Measurements from ENCODE around the gene CTCFL.

DNA sequence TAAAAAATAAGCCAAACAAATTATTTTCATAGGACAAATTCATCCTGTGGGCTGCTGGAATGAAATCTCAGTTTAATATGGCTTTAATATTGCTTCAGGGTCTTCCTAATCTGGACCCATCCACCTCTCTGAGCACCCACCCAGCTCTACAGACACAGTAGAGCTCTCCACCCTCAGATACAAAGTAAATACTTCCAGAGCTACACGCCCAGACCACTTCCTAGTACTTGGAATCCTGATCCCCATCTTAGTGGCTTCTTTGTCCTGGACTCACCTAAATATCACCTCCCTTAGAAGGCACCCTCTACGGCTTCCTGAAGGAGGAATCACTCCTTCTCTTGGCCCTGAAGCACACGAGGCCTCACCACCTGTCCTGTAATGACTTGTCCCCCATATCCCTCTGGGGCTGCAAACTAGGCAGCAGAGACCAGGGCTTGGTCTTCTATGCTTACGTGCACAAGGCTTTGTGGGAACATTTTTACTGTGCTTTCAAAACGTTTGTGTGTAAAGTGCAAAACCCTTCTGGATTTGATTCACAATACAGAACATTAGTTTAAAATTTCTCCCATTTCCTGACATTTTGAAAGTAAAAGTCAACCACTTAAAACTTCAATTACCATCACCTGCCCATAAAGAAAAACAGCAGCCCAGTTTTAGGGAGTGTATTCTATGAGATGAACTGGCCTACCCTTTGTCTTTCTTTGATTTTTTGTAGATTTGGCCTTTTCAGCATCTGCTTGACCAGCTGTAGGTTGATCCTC, 2.4 kb downstream of the CTCFL start:
- TF ChIP-seq POLR2A (IDR thresholded peaks at IDR 0.05; ENCODE audit: low read depth, low read length) = no peak
- TF ChIP-seq, protein P1, sequence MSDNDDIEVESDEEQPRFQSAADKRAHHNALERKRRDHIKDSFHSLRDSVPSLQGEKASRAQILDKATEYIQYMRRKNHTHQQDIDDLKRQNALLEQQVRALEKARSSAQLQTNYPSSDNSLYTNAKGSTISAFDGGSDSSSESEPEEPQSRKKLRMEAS (IDR thresholded peaks at IDR 0.05; ENCODE audit: insufficient read depth, insufficient read length) = no peak
- TF ChIP-seq, protein P2, sequence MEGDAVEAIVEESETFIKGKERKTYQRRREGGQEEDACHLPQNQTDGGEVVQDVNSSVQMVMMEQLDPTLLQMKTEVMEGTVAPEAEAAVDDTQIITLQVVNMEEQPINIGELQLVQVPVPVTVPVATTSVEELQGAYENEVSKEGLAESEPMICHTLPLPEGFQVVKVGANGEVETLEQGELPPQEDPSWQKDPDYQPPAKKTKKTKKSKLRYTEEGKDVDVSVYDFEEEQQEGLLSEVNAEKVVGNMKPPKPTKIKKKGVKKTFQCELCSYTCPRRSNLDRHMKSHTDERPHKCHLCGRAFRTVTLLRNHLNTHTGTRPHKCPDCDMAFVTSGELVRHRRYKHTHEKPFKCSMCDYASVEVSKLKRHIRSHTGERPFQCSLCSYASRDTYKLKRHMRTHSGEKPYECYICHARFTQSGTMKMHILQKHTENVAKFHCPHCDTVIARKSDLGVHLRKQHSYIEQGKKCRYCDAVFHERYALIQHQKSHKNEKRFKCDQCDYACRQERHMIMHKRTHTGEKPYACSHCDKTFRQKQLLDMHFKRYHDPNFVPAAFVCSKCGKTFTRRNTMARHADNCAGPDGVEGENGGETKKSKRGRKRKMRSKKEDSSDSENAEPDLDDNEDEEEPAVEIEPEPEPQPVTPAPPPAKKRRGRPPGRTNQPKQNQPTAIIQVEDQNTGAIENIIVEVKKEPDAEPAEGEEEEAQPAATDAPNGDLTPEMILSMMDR (IDR thresholded peaks at IDR 0.05; ENCODE audit: extremely low read depth in 1 of 2, insufficient read depth in 1 of 2, low read depth in 1 of 2, low read length in 2 of 2) = no peak
- no peak for TF ChIP-seq MYC (IDR thresholded peaks at IDR 0.05; ENCODE audit: low read depth, low read length)

All from endothelial cell of umbilical vein (primary cell).